SK-MEL-5 (cell line): ENCODE results near the gene HUWE1. TPM values are rescaled to one million over a fixed set of nuclear protein-coding genes. Genes with fewer than 3 reads are reported as not detected.

Experiments used
- small RNA-seq, 2 experiments: library from RNA; depleted of rRNA; stranded (forward); fragments of <200 nt; gene quantifications; one replicate each; pipeline ENCODE3, GENCODE V24; 2014
- total RNA-seq: library from RNA; depleted of rRNA; stranded (reverse); fragments of >200 nt; shearing (Covaris generic); gene quantifications from 2 replicates; pipeline ENCODE4 v1.2.3, GENCODE V29; 2014

The HUWE1 gene
- total RNA-seq, 1 experiment from 2014 or later = 46.1 TPM

Small RNAs within 50 kb of the gene (small RNA-seq; reads per million reads assigned to genes)
- gene MIR98 (2.3 to 208 reads per million in 2 experiments), gene MIRLET7F2 (0.93 to 207 reads per million in 2 experiments)
